ENCODE measurements around the gene RASAL2.
A peak's percentile ranks its signal among the peaks of the same experiment; 100 is the strongest.

Gene RASAL2

GRCh38 chr1:178436899-178437298 lies 343.0 kb downstream of the RASAL2 start:
- no peak for DNase-seq (ENCODE audit: low read depth)
- Histone ChIP-seq H3K27me3 (replicated peaks; ENCODE audit: control insufficient read depth, insufficient read depth, low read length) (no peaks in the 10 kb centered on the region), H3K4me1 (ENCODE audit: control insufficient read depth, insufficient read depth, low read length) (no peaks in the 10 kb centered on the region), H3K36me3 (ENCODE audit: control insufficient read depth, insufficient read depth, low read length, severe bottlenecking) (peaks cover 18% of the 10 kb centered on the region), H3K9me3 (ENCODE audit: control insufficient read depth, low read length) (no peaks in the 10 kb centered on the region), H3K4me3 (ENCODE audit: low read length) (no peak overlapping the region), H3K9ac (ENCODE audit: low read length) (no peak overlapping the region)

GRCh38 chr1:178438432-178438831 lies 344.5 kb downstream of the RASAL2 start:
- peak; percentile 34 for DNase-seq (ENCODE audit: low read depth)
- Histone ChIP-seq H3K36me3 (ENCODE audit: control insufficient read depth, insufficient read depth, low read length, severe bottlenecking) (peaks cover 33% of the 10 kb centered on the region), H3K9ac (ENCODE audit: low read length) (no peak overlapping the region), H3K27me3 (replicated peaks; ENCODE audit: control insufficient read depth, insufficient read depth, low read length) (no peaks in the 10 kb centered on the region), H3K9me3 (ENCODE audit: control insufficient read depth, low read length) (no peaks in the 10 kb centered on the region), H3K4me3 (ENCODE audit: low read length) (no peak overlapping the region), H3K4me1 (ENCODE audit: control insufficient read depth, insufficient read depth, low read length) (no peaks in the 10 kb centered on the region)

GRCh38 chr1:178442925-178443324 lies 349.0 kb downstream of the RASAL2 start:
- no peaks in the 10 kb centered on the region for H3K9me3 ChIP-seq (ENCODE audit: control insufficient read depth, low read length)
- DNase-seq (ENCODE audit: low read depth), result no peak
- peaks cover 69% of the 10 kb centered on the region for H3K36me3 ChIP-seq (ENCODE audit: control insufficient read depth, insufficient read depth, low read length, severe bottlenecking)
- H3K4me3 ChIP-seq (ENCODE audit: low read length), result no peak overlapping the region
- no peak overlapping the region for H3K9ac ChIP-seq (ENCODE audit: low read length)
- H3K27me3 ChIP-seq (replicated peaks; ENCODE audit: control insufficient read depth, insufficient read depth, low read length), result no peaks in the 10 kb centered on the region
- no peaks in the 10 kb centered on the region for H3K4me1 ChIP-seq (ENCODE audit: control insufficient read depth, insufficient read depth, low read length)

GRCh38 chr1:178450871-178451270 lies 357.0 kb downstream of the RASAL2 start:
- no peak overlapping the region for H3K9ac ChIP-seq (ENCODE audit: low read length)
- DNase-seq (ENCODE audit: low read depth), result no peak
- H3K27me3 ChIP-seq (replicated peaks; ENCODE audit: control insufficient read depth, insufficient read depth, low read length), result no peaks in the 10 kb centered on the region
- H3K9me3 ChIP-seq (ENCODE audit: control insufficient read depth, low read length), result no peaks in the 10 kb centered on the region
- H3K4me3 ChIP-seq (ENCODE audit: low read length), result no peak overlapping the region
- H3K36me3 ChIP-seq (ENCODE audit: control insufficient read depth, insufficient read depth, low read length, severe bottlenecking), result peaks cover 40% of the 10 kb centered on the region
- peaks cover 10% of the 10 kb centered on the region for H3K4me1 ChIP-seq (ENCODE audit: control insufficient read depth, insufficient read depth, low read length)

- Histone ChIP-seq H3K4me1 (ENCODE audit: control insufficient read depth, insufficient read depth, low read length) (peaks cover 10% of the 10 kb centered on the region), H3K9me3 (ENCODE audit: control insufficient read depth, low read length) (no peaks in the 10 kb centered on the region), H3K36me3 (ENCODE audit: control insufficient read depth, insufficient read depth, low read length, severe bottlenecking) (peaks cover 37% of the 10 kb centered on the region), H3K4me3 (ENCODE audit: low read length) (no peak overlapping the region), H3K27me3 (replicated peaks; ENCODE audit: control insufficient read depth, insufficient read depth, low read length) (no peaks in the 10 kb centered on the region), H3K9ac (ENCODE audit: low read length) (no peak overlapping the region)
- DNase-seq (ENCODE audit: low read depth), result peak; percentile 32
Measured at GRCh38 chr1:178451529-178451928, 357.6 kb downstream of the RASAL2 start.

- no peak overlapping the region for H3K4me3 ChIP-seq (ENCODE audit: low read length)
- H3K9me3 ChIP-seq (ENCODE audit: control insufficient read depth, low read length), result no peaks in the 10 kb centered on the region
- H3K27me3 ChIP-seq (replicated peaks; ENCODE audit: control insufficient read depth, insufficient read depth, low read length), result no peaks in the 10 kb centered on the region
- no peak for DNase-seq (ENCODE audit: low read depth)
- H3K4me1 ChIP-seq (ENCODE audit: control insufficient read depth, insufficient read depth, low read length), result peaks cover 10% of the 10 kb centered on the region
- peaks cover 37% of the 10 kb centered on the region for H3K36me3 ChIP-seq (ENCODE audit: control insufficient read depth, insufficient read depth, low read length, severe bottlenecking)
- no peak overlapping the region for H3K9ac ChIP-seq (ENCODE audit: low read length)
Measured at GRCh38 chr1:178452013-178452412, 358.1 kb downstream of the RASAL2 start.

- Histone ChIP-seq H3K27me3 (replicated peaks; ENCODE audit: control insufficient read depth, insufficient read depth, low read length) (no peaks in the 10 kb centered on the region), H3K9ac (ENCODE audit: low read length) (no peak overlapping the region), H3K4me3 (ENCODE audit: low read length) (no peak overlapping the region), H3K36me3 (ENCODE audit: control insufficient read depth, insufficient read depth, low read length, severe bottlenecking) (peaks cover 47% of the 10 kb centered on the region), H3K9me3 (ENCODE audit: control insufficient read depth, low read length) (no peaks in the 10 kb centered on the region), H3K4me1 (ENCODE audit: control insufficient read depth, insufficient read depth, low read length) (peaks cover 4% of the 10 kb centered on the region)
- DNase-seq (ENCODE audit: low read depth), result no peak
Measured at GRCh38 chr1:178456472-178456871, 362.6 kb downstream of the RASAL2 start.

GRCh38 chr1:178457651-178458050 lies 363.7 kb downstream of the RASAL2 start:
- peaks cover 40% of the 10 kb centered on the region for H3K36me3 ChIP-seq (ENCODE audit: control insufficient read depth, insufficient read depth, low read length, severe bottlenecking)
- DNase-seq (ENCODE audit: low read depth), result no peak
- H3K27me3 ChIP-seq (replicated peaks; ENCODE audit: control insufficient read depth, insufficient read depth, low read length), result no peaks in the 10 kb centered on the region

GRCh38 chr1:178458203-178458602 lies 364.3 kb downstream of the RASAL2 start:
- Histone ChIP-seq H3K36me3 (ENCODE audit: control insufficient read depth, insufficient read depth, low read length, severe bottlenecking) (peaks cover 34% of the 10 kb centered on the region), H3K9ac (ENCODE audit: low read length) (no peak overlapping the region), H3K4me1 (ENCODE audit: control insufficient read depth, insufficient read depth, low read length) (no peaks in the 10 kb centered on the region), H3K27me3 (replicated peaks; ENCODE audit: control insufficient read depth, insufficient read depth, low read length) (no peaks in the 10 kb centered on the region), H3K9me3 (ENCODE audit: control insufficient read depth, low read length) (no peaks in the 10 kb centered on the region), H3K4me3 (ENCODE audit: low read length) (no peak overlapping the region)
- no peak for DNase-seq (ENCODE audit: low read depth)

More at GRCh38 chr1:178457651-178458050, 363.7 kb downstream of the RASAL2 start:
- H3K4me3 ChIP-seq (ENCODE audit: low read length), result no peak overlapping the region
- H3K9me3 ChIP-seq (ENCODE audit: control insufficient read depth, low read length), result no peaks in the 10 kb centered on the region
- H3K4me1 ChIP-seq (ENCODE audit: control insufficient read depth, insufficient read depth, low read length), result no peaks in the 10 kb centered on the region
- no peak overlapping the region for H3K9ac ChIP-seq (ENCODE audit: low read length)

- Histone ChIP-seq H3K4me3 (ENCODE audit: low read length) (no peak overlapping the region), H3K4me1 (ENCODE audit: control insufficient read depth, insufficient read depth, low read length) (peaks cover 14% of the 10 kb centered on the region), H3K9ac (ENCODE audit: low read length) (no peak overlapping the region), H3K36me3 (ENCODE audit: control insufficient read depth, insufficient read depth, low read length, severe bottlenecking) (peaks cover 32% of the 10 kb centered on the region), H3K27me3 (replicated peaks; ENCODE audit: control insufficient read depth, insufficient read depth, low read length) (no peaks in the 10 kb centered on the region), H3K9me3 (ENCODE audit: control insufficient read depth, low read length) (no peaks in the 10 kb centered on the region)
- DNase-seq (ENCODE audit: low read depth), result no peak
Measured at GRCh38 chr1:178461104-178461503, 367.2 kb downstream of the RASAL2 start.

- no peaks in the 10 kb centered on the region for H3K9me3 ChIP-seq (ENCODE audit: control insufficient read depth, low read length)
- H3K4me1 ChIP-seq (ENCODE audit: control insufficient read depth, insufficient read depth, low read length), result peaks cover 14% of the 10 kb centered on the region
- H3K27me3 ChIP-seq (replicated peaks; ENCODE audit: control insufficient read depth, insufficient read depth, low read length), result no peaks in the 10 kb centered on the region
- peaks cover 33% of the 10 kb centered on the region for H3K36me3 ChIP-seq (ENCODE audit: control insufficient read depth, insufficient read depth, low read length, severe bottlenecking)
- H3K4me3 ChIP-seq (ENCODE audit: low read length), result no peak overlapping the region
- no peak for DNase-seq (ENCODE audit: low read depth)
- H3K9ac ChIP-seq (ENCODE audit: low read length), result no peak overlapping the region
Measured at GRCh38 chr1:178461701-178462100, 367.8 kb downstream of the RASAL2 start.

GRCh38 chr1:178464141-178464540 lies 370.2 kb downstream of the RASAL2 start:
- peak; percentile 2 for DNase-seq (ENCODE audit: low read depth)
- Histone ChIP-seq H3K27me3 (replicated peaks; ENCODE audit: control insufficient read depth, insufficient read depth, low read length) (no peaks in the 10 kb centered on the region), H3K4me1 (ENCODE audit: control insufficient read depth, insufficient read depth, low read length) (peaks cover 14% of the 10 kb centered on the region), H3K9ac (ENCODE audit: low read length) (no peak overlapping the region), H3K36me3 (ENCODE audit: control insufficient read depth, insufficient read depth, low read length, severe bottlenecking) (peaks cover 33% of the 10 kb centered on the region), H3K4me3 (ENCODE audit: low read length) (no peak overlapping the region), H3K9me3 (ENCODE audit: control insufficient read depth, low read length) (no peaks in the 10 kb centered on the region)

Measured in adipocyte (in vitro differentiated cells).